ENCODE measurements around the gene MEG3.

The MEG3 gene

GRCh38 chr14:100784523-100785337 is 41.2 kb upstream of the MEG3 start:
- H3K4me3 ChIP-seq (ENCODE audit: low read length), result no peak overlapping the region
- no peak for DNase-seq (ENCODE audit: low read depth)
- no peak for TF ChIP-seq CTCF (conservative IDR thresholded peaks at IDR 0.05; ENCODE audit: low read length)

DNA sequence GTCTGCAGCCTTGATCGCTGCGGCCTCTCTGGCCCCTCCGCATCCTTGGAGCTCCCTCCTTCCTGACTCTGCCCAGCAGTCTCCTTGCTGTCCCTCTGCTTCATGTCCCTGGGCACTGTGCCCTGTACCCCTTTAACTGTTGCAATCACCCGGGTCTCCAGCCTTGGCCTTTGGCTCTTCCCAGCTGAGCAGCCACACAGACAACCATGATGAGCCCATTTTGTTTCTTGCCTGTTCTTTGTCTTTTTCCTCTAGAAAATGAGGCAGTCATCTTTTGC is 40.6 kb upstream of the MEG3 start:
- DNase-seq (ENCODE audit: low read depth), result no peak
- no peak overlapping the region for H3K4me3 ChIP-seq (ENCODE audit: low read length)
- TF ChIP-seq CTCF (conservative IDR thresholded peaks at IDR 0.05; ENCODE audit: low read length), result no peak

DNA sequence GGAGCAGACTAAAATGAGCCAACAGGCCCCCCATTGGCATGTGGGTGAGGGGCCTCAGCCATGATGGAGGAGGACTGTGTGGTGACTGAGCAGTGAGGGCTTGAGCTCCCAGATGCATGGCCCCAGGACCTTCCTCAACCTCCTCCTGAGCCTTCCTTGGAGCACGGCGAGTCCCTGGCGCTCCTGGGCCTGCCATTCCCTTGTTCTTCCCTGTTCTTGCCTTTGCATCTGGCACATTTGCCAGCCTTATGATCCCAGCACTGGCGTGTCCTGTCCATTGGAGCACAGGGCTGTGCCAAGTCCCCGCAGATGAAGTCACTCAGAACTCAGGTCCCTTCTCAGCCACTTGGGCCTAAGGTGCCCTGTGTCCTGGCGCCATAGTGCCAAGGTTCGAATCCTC is 40.3 kb upstream of the MEG3 start:
- DNase-seq (ENCODE audit: low read depth), result no peak
- no peak for TF ChIP-seq CTCF (conservative IDR thresholded peaks at IDR 0.05; ENCODE audit: low read length)
- no peak overlapping the region for H3K4me3 ChIP-seq (ENCODE audit: low read length)

DNA sequence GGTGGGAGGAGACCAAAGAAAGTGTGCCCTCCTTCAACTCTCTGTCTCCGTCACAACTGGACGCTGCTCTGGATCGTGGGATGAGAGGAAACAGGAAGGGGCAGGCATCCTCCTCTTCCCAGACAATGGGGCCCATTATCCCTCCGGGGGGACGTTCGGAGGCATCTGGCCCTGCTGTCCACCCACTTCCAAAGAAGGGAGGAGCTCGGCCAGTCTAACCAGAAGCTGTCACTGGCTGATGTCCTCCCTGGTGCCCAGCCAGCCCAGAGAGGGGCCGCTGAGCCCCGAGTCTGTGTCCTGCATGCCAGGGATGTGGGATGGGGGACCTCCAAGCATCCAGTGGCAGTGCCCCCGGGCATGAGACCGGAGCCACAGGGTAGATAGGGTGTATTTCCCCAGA is 39.8 kb upstream of the MEG3 start:
- no peak for DNase-seq (ENCODE audit: low read depth)
- no peak for TF ChIP-seq CTCF (conservative IDR thresholded peaks at IDR 0.05; ENCODE audit: low read length)

DNA sequence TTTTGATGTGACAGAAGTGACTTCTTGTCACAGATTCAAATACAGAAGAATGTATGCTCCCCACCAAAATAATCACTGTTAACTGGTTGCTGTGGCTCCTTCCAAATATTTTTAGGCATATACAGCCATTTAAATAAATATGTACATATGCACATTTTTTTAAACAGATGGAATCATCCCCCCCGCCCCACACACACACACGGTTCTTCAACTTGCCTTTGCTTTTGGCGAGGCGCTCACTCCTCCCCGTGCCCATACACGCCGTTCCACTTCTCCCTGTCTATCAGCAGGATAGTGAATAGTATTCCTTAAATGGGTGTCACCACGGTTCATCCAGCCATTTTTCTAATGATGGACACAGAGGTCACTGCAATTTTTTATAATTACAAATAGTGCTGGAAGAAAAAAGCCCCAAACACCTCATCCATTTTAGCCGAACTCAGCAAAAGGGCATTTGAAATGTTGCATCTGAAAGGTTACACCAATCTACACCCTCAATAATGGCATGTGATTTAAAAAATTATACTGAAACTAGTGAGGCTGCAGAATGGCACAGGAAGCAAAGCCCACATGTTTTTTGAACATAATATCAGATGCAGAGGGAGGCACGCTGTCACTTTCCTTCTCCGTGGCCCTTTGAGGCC is 39.2 kb upstream of the MEG3 start:
- no peak for TF ChIP-seq CTCF (conservative IDR thresholded peaks at IDR 0.05; ENCODE audit: low read length)
- DNase-seq (ENCODE audit: low read depth), result no peak
- H3K4me3 ChIP-seq (ENCODE audit: low read length), result no peak overlapping the region

More for the DNA sequence above, 39.8 kb upstream of the MEG3 start:
- no peak overlapping the region for H3K4me3 ChIP-seq (ENCODE audit: low read length)

GRCh38 chr14:100787659-100788058 is 38.3 kb upstream of the MEG3 start:
- TF ChIP-seq CTCF (conservative IDR thresholded peaks at IDR 0.05; ENCODE audit: low read length), result no peak
- H3K4me3 ChIP-seq (ENCODE audit: low read length), result no peak overlapping the region
- DNase-seq (ENCODE audit: low read depth), result no peak

GRCh38 chr14:100788517-100788916 is 37.4 kb upstream of the MEG3 start:
- TF ChIP-seq CTCF (conservative IDR thresholded peaks at IDR 0.05; ENCODE audit: low read length), result no peak
- H3K4me3 ChIP-seq (ENCODE audit: low read length), result no peak overlapping the region
- no peak for DNase-seq (ENCODE audit: low read depth)
